H1 (cell line): ENCODE results near the gene DMAC2. TPM values are rescaled to one million over a fixed set of nuclear protein-coding genes. Genes with fewer than 3 reads are reported as not detected.

ENCODE experiments used
- ATF2 ChIP-seq: IDR thresholded peaks from 2 replicates; pipeline ENCODE4 v1.6.1; 2012; ENCODE audit warnings: low read length, inconsistent platforms
- BRCA1 ChIP-seq: IDR thresholded peaks from 2 replicates; pipeline ENCODE4 v1.6.1; 2012; ENCODE audit warnings: low read depth, low read length, improper control_type of control experiment
- CBX8 ChIP-seq: fragments of 300-800, 300-1000 bp; sonication (generic); IDR thresholded peaks from 2 replicates; pipeline ENCODE4 v1.7.1; 2016; ENCODE audit warnings: low read depth, low read length, borderline replicate concordance
- CHD2 ChIP-seq: IDR thresholded peaks from 2 replicates; pipeline ENCODE4 v1.6.1; 2012; ENCODE audit warnings: low read length, improper control_type of control experiment
- CHD7 ChIP-seq: fragments of 300-600 bp; sonication (generic); IDR thresholded peaks from 2 replicates; pipeline ENCODE4 v1.7.1; 2012; ENCODE audit warnings: low read length, moderate library complexity, mild to moderate bottlenecking, inconsistent platforms; ENCODE audit not compliant: insufficient replicate concordance
- MAX ChIP-seq: IDR thresholded peaks from 2 replicates; pipeline ENCODE4 v1.6.1; 2012; ENCODE audit warnings: inconsistent platforms
- NANOG ChIP-seq: IDR thresholded peaks from 2 replicates; pipeline ENCODE4 v1.6.1; 2011; ENCODE audit warnings: low read length, low read depth, mild to moderate bottlenecking, inconsistent platforms; ENCODE audit not compliant: insufficient read depth, poor library complexity, severe bottlenecking
- SP2 ChIP-seq: IDR thresholded peaks from 2 replicates; pipeline ENCODE4 v1.6.1; 2012; ENCODE audit warnings: mild to moderate bottlenecking, low read length, inconsistent platforms
- polyA plus RNA-seq, 7 experiments: library from polyadenylated mRNA; depleted of rRNA in 3 of 7; stranded (reverse) in 5 of 7; unstranded in 2 of 7; fragments of >200 nt in 5 of 7; fragments of 200-250 nt in 2 of 7; gene quantifications; 1 replicate in 5 of 7; 2 replicates in 1 of 7; 4 replicates in 1 of 7; pipeline versions ENCODE4 v1.2.1 to v1.2.3, GENCODE V29; 2011 to 2013; ENCODE audit warnings: missing spikeins in 2 of 7, mixed read lengths in 2 of 7
- total RNA-seq: library from RNA; stranded (reverse); fragmentation: NEBNext Ultra II Directional; extraction: Animal tissue kit (Norgen Biotek cat#: 25700); gene quantifications from 2 replicates; pipeline ENCODE4 v1.2.1, GENCODE V29; 2021

Gene DMAC2
- total and polyA plus RNA-seq, 2 of the 8 experiments (the other 6 are each of a cell fraction or from before 2014, with no cell fraction given): 86.8 to 170 TPM

DNA sequence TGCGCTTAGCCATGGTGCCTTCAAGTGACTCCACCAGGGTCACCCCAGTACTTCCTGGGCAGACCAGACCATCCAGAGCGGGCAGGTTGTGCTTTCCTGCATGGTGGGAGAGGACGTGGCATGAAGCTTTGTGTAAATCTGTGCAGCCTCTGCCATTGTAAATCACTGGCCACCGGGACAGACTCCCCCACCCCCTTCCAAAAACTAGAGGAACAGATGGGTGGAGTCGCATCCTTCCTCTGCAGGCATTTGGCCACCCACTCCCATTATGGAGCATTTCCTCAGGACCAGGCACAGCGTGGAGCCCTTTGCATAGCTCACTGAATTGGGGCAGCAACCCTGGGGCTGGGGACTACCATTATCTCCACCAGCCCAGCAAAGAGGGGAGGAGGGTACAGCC, 33.9 kb downstream of the DMAC2 start (continued):
- TF ChIP-seq CHD7: no peak
- no peak for TF ChIP-seq CHD2
- TF ChIP-seq MAX: no peak
- TF ChIP-seq NANOG: no peak
- TF ChIP-seq CBX8: no peak
- TF ChIP-seq BRCA1: no peak
- no peak for TF ChIP-seq ATF2
- no peak for TF ChIP-seq SP2
